PC-3 (cell line): Measurements from ENCODE around the gene NEO1.

Experiments used
- CTCF ChIP-seq: fragments of 300-600 bp; sonication (generic); conservative IDR thresholded peaks from 2 replicates; pipeline ENCODE4 v1.5.1; 2017; ENCODE audit warnings: antibody characterized with exemption, low read depth, mild to moderate bottlenecking, low read length
- EZH2 ChIP-seq: fragments of 300-600 bp; sonication (generic); IDR thresholded peaks from one replicate; pipeline ENCODE4 v1.6.1; 2017; ENCODE audit warnings: antibody characterized with exemption, mild to moderate bottlenecking, low read length; ENCODE audit not compliant: unreplicated experiment
- EZH2phosphoT487 ChIP-seq: fragments of 300-600 bp; sonication (generic); IDR thresholded peaks from 2 replicates; pipeline ENCODE4 v1.6.1; 2018; ENCODE audit warnings: mild to moderate bottlenecking, antibody characterized with exemption, low read length, borderline replicate concordance

- TF ChIP-seq CTCF (no peak), EZH2phosphoT487 (no peak), EZH2 (no peak)
Measured at GRCh38 chr15:73023071-73023470, 29.2 kb upstream of the NEO1 start.
